HG03066 (cell line): ENCODE data around the gene CHRM2.

Source experiments
- ATAC-seq: cut with Tn5 transposase; IDR thresholded peaks from one replicate; pipeline ENCODE4 v1.9.1; 2021; ENCODE audit warnings: low read depth; ENCODE audit not compliant: unreplicated experiment

Gene CHRM2

DNA sequence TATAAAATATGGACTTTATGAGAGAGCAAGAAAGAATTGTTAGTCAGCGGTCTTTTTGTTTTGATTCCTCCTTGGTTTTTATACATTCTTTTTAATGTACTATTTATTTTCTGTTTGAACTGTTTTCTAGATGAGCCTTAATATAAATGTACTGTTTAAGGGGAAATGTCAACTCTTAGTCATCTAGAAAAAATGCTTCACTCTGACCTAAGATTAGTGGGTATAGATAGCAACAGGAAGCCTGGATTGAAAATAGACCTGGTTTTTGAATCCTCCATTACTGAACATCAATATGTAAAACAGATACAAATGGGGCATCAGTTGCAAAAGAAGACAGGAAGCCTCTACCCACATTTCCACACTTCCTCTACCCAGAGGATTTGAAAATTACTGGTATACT lies 87.8 kb downstream of the CHRM2 start:
- no peak for ATAC-seq

DNA sequence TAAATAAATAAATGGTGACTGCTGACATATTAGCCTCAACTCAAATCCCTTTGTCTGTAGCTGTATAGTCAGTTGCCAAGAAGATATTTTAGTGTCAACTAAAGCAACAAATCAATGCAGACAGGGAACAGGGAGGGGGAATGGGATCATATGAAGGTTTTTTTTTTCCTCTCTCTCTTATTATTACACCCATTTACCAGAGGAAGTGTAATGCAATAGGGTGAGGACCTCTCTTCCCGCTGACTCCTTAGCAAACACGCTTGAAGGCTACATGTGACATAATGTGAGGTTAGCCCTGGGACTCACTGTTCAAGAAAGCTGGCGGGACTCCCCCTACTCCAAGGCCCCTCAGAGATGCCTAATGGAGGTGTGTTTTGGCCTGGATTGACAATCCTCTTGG lies 88.2 kb downstream of the CHRM2 start:
- no peak for ATAC-seq

DNA sequence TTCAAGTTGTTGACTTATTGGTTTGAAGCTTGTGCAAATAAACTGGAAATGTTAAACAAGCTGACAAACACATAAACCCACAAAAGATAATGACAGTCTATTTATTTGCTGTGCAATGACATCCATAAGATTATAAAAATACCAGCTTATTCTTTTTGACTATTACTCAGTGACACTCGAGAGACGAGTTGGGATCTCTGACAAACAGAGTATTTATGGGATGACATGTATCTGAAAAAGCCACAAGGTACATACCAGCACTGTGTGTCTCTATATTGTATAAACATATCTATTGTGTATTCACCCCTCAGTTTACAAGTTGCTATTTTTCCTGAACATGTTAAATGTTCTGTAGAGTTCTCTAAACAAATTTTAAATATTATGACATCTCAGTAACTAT lies 88.9 kb downstream of the CHRM2 start:
- no peak for ATAC-seq

DNA sequence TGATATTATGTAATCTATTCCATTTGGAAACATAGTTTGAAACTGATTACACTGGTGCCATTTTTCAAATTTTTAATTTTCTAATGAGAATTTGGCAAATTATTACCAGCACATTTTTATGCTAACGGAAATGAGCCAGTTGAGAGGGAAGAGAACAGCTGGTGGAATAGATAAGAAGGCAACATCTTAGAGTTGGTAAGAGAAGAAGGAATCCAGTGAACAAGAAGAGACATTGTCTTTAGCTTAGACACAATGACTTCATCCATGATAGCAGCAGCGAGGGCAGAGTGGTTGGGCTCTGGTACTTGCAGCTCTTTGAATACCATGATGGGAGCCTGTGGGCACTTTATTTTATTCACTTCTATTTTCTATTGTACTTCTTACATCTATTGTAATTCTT lies 89.6 kb downstream of the CHRM2 start:
- no peak for ATAC-seq

DNA sequence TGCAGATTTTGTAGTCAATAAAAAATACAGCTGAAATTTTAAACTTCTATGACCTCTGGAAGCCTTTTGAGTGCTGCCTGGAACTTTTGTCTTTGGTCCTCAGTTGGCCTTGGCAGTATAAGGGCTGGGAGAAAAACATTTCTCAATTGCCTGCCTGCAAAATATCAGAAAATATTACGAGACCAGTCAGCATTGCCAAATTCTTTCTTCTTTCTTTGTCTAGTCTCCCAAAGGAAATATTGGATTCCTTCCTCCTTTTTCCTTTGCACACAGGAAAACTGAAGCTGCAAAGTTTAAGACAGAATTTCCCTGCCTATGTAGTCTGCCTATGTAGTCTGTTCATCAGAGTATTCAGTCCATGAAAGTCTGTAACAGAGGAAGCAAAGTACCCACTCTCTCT lies 95.9 kb downstream of the CHRM2 start:
- no peak for ATAC-seq

DNA sequence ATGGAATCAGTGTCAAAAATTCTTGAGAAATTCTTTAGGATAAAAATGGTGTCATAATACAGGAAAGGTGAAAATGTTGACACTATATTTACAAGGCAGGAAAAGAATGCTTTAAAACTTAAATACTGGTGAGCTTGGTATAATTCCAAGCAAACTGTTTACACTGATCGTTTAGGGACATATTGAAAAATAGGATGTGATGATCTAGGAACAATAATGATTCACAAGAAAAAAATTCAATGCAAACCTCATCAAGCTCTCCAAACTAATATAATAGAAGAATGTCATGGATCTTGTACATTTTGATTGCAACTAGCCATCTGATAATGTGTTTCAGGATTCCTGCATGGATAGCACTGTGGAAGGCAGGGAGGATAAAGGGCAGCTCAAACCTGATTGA lies 98.4 kb downstream of the CHRM2 start:
- ATAC-seq: no peak

DNA sequence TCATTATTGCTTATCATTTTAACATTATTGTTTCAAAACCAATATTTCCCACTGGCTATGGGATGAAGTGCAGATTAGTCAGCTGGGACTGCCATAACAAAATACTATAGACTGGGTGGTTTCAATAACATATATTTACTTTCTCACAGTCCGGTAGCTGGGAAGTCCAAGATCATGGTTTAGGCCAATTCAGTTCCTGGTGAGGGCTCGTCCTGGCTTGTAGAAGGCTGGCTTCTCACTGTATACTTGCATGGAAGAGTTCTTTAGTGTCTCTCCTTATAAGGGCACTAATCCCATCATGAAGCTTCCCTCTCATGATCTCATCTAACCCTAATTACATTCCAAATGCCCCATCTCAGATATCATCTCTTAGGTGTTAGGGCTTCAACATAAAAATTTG lies 101.3 kb downstream of the CHRM2 start:
- ATAC-seq: no peak

DNA sequence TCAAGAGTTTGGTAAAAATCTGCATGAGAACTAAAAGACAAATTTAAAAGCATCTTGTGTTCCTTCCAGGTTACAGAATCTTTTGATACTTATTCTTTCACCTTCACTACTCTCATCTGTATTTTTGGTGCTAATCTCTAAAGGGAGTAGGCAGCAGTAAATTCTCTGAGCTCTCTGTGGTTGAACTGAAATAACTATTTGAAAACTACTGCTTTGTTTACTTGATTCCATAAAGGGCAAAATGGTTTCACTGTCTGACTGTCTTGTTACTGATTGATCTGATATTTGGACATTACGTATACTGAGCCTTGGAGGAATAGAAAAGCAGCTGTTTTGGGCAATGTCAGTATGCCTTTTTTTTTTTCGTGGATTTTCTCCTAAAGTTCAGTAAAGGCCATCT lies 103.3 kb downstream of the CHRM2 start:
- no peak for ATAC-seq

DNA sequence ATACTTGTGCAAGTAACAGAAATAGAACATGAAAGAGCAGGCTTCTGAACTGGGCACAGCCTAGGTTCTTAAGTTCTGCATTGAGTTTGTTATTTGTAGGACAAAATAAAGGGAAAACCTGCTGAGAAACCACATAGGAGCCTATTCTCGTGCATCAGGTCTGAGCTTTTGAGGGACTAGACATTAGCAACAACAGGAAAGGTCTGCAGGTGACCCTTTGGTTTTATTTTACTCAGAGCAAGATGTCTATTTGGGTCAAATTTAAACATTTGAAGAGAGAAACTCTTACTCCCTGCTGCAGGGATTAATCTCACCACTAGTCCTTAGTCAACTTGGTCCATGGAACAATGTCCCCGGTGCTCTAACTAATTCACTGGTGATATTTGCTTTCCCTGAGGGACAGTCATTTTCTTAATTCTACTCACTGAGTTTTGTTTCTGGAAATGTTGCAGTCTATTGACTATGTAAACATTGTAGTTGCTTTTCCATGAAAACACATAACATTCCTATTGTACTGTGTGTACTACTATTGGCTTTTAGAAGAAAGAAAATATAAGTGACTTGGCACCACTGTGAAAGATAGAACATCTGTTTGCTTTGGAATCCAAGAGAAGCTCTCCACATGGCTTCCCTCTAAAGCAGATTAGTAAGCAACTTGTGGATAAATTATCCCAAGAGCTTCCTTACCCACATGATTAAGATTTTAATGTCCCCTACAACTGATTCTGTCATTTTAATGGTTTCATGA lies 108.2 kb downstream of the CHRM2 start:
- no peak for ATAC-seq

DNA sequence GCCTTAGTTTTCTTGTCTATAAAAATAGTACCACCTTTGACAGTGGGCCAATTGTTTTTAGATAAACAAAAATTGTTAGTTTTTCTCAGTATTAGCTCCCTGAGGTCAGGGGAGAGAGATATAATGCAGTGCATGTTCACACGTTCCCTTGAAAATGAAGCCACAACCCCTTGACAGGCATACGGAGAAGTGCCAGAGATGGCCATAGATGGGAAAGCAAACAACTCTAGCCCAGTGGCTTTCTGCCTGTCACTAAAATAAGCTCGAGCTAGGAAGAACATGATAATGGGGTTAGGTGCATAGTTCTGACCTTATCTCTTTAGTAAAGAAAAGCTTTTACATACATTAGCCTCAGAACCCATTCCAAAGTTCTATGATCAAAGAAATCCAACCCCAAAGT lies 124.9 kb downstream of the CHRM2 start:
- ATAC-seq: no peak

DNA sequence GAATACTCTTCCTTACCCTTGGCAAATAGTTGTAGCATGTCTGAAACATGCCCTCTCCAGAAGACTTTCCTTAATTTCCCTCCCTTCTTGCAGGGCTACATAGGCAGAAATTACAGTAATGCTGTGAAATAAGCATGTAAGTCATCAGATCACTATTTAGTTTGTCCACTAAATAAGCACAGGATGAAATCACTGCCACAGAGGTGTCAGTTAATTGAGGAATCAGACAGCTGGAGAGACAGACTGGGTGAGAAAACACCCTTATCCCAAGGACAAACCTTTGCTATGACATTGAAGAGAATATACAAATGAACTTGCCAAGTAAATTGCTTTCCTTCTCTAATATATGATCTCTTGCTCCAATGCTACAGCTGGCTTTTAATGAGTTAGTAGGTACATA lies 129.3 kb downstream of the CHRM2 start:
- ATAC-seq: no peak

DNA sequence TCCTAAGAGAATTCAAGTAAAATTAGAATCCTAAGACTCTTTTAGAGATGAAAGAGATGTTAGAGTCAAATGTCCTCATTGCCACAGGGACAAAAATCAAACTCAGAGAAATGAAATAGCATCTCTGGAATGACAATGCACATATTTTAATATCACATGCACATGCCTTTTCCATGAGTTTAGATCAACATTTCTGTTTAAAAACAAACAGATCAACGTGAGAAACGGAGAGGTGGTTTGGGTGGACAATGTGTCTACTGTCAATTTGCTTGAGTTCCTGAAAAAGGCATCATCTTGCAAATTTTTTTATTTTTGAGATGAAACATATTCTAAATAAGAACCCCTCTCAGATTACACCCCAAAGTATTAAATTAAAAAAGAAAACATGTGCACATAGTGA lies 130.0 kb downstream of the CHRM2 start:
- ATAC-seq: no peak

DNA sequence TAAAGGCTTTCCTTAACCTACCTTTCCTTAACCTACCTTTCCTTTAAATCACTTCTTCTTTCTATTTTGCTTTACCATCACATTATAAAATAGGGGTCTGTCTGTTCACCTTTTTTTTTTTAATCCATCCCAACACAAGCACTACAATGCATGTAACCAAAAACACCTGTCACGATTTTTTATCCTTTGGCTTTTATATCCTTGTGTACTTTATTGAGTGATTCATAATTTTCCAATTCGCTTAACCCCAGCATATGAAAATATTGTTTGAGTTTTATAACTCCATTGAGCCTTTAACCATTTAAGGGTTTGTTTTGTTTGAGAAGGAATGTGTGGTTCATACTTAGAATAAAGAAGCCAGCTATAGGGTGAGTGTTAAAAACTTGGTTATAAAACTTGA lies 132.2 kb downstream of the CHRM2 start:
- no peak for ATAC-seq

DNA sequence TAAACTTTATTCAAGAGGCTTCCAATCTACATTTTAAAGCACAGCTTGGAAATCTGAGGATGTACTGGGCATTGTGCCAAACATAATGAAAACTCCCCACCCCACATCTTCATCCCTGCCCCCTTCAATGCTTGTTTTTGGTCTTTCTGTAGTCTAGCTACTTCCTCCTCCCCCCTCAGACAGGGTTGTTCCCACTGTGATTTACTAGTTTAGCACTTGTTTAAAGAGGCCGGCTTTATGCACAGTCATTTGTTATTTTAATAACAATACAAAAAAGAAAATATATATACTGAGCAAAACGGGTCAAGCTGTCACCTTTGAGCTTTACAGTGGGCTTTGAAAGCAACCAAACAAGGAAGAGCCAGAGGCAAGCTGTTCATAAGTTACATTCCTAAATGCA lies 132.6 kb downstream of the CHRM2 start:
- no peak for ATAC-seq

DNA sequence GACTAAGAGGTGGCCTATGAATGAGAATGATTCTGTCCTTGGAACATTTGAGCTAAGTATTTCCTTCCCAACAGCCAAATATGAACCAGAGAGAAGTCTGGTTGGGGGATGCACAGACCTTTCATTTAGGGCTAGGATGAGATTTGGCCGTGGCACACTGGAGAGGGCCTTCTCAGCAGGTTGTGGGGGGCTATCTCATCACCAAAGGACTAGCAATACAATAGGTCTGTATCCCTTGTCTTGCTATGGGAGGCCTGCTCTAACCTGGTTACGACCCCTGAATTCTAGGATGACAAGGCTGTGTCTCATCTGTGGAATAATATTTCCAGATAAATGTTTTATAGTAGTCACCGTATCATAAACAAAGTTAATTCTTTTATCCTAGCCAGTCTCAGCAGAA lies 133.0 kb downstream of the CHRM2 start:
- no peak for ATAC-seq

DNA sequence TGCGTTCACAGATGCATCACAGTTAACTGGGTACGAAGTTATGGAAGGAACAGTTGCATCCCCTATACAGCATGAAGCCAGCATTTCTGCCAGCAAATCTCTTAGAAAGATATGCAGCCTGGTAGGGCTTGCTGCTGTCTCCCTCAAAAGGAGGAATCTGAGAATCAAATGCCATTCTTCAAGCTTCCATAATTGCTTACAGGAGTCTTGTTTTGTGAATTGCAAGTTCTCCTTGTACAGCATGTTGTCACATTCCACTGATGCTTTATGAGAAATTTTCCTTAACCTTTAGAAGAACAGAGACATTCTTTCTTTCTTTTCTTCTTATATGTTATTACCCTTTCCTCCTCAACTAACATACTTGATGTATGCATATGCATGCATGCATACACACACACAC lies 134.6 kb downstream of the CHRM2 start:
- ATAC-seq: no peak

DNA sequence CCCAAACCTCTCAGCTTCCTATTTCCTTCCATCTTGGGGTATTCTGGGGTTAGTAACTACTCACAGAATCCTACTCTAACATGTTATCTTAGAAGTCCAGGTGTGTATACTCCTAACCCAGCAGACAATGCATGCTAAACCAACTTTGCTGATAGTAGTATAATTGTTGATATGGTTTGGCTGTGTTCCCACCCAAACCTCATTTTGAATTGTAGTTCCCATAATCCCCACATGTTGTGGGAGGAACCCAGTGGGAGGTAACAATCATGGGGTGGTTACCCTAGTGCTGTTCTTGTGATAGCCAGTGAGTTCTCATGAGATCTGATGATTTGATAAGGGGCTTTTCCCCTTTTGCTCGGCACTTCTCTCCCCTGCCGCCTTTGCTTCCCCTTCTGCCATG lies 135.1 kb downstream of the CHRM2 start:
- ATAC-seq: no peak

DNA sequence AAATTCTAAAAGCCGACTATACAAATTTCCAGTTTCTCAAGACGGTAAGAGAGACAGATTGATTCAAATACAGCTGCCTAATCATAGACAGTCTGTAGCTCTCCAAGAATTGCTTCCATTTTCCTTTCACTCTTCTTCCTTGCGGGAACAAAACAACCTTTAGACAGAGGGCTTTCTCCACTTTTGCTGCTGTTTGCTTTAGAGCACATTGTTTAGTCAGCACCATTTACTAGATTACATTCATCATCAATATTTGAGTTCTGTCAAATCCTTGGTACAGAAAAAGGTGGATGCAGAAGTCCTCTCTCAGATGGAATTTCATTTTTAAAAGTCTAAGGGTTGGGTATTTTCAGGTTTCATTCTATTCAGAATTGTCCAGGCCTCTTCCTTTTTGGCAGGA lies 137.4 kb downstream of the CHRM2 start:
- no peak for ATAC-seq

DNA sequence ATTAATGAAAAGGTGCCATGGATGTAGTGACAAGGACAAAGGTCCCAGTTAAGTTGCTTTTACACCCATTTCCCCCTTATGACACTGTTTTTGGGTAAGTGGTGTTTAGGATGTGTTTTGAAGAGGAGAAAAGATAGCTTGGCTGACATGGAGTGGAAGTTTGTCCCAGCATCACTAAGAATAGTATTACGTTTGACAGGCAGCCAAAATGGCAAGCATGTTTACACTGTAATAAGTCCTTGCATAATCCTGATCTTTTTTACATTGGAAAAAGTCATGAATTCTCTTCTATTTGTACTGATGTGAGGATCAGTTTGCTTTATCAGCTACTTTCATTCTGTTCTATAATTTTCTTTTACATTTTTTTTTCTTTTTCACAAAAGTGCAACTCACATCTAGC lies 137.8 kb downstream of the CHRM2 start:
- no peak for ATAC-seq

DNA sequence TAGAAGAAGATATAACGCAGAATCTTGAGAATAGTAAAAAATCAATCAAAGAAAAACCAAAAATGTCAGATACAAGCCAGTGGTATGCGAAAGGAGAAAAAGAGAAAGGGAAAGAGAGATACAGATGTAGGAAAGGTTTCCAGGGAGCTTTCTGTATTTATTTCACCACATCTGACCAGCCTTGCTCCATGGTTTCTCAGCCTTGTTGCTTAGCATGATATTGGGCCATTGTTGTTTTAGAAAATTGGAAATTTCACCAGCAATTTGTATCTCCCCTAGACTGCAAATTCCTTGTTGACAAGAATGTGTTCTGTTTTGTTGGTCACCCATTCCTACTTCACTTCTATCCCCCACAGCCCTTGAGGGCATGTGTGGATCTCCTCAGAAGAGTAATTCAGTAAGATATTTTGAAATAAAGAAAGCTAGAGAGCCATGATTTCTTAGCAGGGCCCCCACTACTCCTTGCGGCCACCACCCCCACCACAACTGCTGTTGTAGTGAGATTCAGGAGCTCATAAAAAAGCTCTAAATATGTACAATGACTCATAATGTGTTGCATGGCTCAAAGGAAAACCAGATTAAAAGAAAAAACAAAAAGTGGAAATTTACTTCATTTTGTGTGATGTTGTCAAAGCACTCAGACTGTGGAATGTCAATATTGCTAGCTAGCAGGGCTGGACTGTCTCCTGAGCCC lies 138.7 kb downstream of the CHRM2 start:
- no peak for ATAC-seq

DNA sequence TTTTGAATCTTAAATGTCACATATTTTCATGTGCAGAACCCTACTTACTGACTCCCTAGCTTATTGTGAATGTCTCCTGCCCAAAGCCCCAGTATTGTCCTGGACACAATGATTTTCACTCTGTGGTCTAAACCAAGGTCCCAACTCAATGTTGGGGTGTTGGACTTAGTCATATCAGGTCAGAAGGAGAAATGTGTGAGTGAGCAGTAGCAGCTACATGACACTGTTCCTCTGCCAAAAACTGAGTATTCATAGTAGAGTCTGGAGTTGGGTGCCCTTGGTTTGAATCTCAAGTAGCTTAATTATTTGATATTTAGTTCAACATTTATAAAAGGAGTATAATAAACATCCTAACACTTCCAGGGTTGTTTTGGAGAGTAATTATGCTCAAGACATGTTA lies 141.0 kb downstream of the CHRM2 start:
- no peak for ATAC-seq

DNA sequence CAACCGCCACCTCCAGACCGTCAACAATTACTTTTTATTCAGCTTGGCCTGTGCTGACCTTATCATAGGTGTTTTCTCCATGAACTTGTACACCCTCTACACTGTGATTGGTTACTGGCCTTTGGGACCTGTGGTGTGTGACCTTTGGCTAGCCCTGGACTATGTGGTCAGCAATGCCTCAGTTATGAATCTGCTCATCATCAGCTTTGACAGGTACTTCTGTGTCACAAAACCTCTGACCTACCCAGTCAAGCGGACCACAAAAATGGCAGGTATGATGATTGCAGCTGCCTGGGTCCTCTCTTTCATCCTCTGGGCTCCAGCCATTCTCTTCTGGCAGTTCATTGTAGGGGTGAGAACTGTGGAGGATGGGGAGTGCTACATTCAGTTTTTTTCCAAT lies 146.6 kb downstream of the CHRM2 start:
- ATAC-seq: no peak

DNA sequence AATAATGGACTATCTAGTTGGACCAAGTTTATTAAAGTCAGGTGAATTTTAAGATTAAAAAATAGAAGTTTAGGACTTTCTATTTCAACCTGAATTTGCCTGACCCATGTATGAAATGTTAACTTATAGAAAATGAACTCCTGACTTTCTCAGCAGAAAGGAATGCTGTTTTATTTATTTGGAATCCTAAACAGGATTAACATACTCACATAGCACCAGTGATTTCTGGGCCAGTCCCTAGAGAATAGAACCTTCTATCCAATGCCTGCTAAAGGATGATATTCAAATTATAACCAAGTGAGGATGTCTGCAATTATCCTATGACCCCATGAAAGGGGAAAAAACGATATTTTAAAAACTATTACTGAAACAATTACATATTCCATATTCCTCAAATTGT lies 148.8 kb downstream of the CHRM2 start:
- ATAC-seq: no peak
